ENCODE measurements around the gene MAPK1IP1L. TPM values are rescaled to one million over a fixed set of nuclear protein-coding genes. Genes with fewer than 3 reads are reported as not detected.
A peak's percentile ranks its signal among the peaks of the same experiment; 100 is the strongest.

MAPK1IP1L gene
- total and polyA plus RNA-seq, 2 of the 13 experiments (the other 11 are each of a cell fraction or from before 2014, with no cell fraction given), result 27.8 to 68.4 TPM

GRCh38 chr14:55026793-55027561 lies 24.5 kb upstream of the MAPK1IP1L start, which contains the start of the genes SOCS4 and WDHD1 (continued):
- TF ChIP-seq REPIN1 (CRISPR knock-in tag; IDR thresholded peaks at IDR 0.05; ENCODE audit: borderline replicate concordance, low read depth), result peak; percentile 71
- peak; percentile 82; the same call in 1 of the 2 replicates for TF ChIP-seq RXRA (CRISPR knock-in tag; IDR thresholded peaks at IDR 0.05)
- TF ChIP-seq ZNF781 (CRISPR knock-in tag; IDR thresholded peaks at IDR 0.05; ENCODE audit: borderline replicate concordance, not compliant biosample characterization), result no peak
- 0 out of 2 replicates have a peak, but pooled peaks have one; percentile 25 for TF ChIP-seq EEA1 (CRISPR knock-in tag; IDR thresholded peaks at IDR 0.05; ENCODE audit: borderline replicate concordance)
- TF ChIP-seq TFDP2 (CRISPR knock-in tag; IDR thresholded peaks at IDR 0.05), result peak; percentile 99
- no peak for TF ChIP-seq ZBTB39 (CRISPR knock-in tag; IDR thresholded peaks at IDR 0.05)
- TF ChIP-seq ZMYM4 (CRISPR knock-in tag; IDR thresholded peaks at IDR 0.05), result peak; percentile 98
- TF ChIP-seq ZBTB20 (CRISPR knock-in tag; IDR thresholded peaks at IDR 0.05; ENCODE audit: borderline replicate concordance, low read depth), result no peak
- 0 out of 2 replicates have a peak, but pooled peaks have one; percentile 72 for TF ChIP-seq ZNF280B (CRISPR knock-in tag; IDR thresholded peaks at IDR 0.05; ENCODE audit: borderline replicate concordance)
- TF ChIP-seq PBX3 (CRISPR knock-in tag; IDR thresholded peaks at IDR 0.05; ENCODE audit: borderline replicate concordance), result no peak
- no peak for TF ChIP-seq ZFP62 (CRISPR knock-in tag; IDR thresholded peaks at IDR 0.05)
- no peak for TF ChIP-seq SRSF4 (IDR thresholded peaks at IDR 0.05; ENCODE audit: low read depth, low read length, poor library complexity, severe bottlenecking)
- no peak for TF ChIP-seq ARNT (IDR thresholded peaks at IDR 0.05)
- peak; percentile 94 for TF ChIP-seq ELF3 (CRISPR knock-in tag; IDR thresholded peaks at IDR 0.05)
- TF ChIP-seq ZSCAN25 (CRISPR knock-in tag; IDR thresholded peaks at IDR 0.05), result no peak; the same call in 1 of the 2 replicates
- peak; percentile 77 for TF ChIP-seq ARNT2 (CRISPR knock-in tag; IDR thresholded peaks at IDR 0.05; ENCODE audit: low read depth)
- TF ChIP-seq DDIT3 (CRISPR knock-in tag; IDR thresholded peaks at IDR 0.05), result no peak
- peak; percentile 88 for TF ChIP-seq ZNF639 (CRISPR knock-in tag; conservative IDR thresholded peaks at IDR 0.05)
- TF ChIP-seq ZNF124 (CRISPR knock-in tag; IDR thresholded peaks at IDR 0.05), result peak; percentile 65; the same call in 1 of the 2 replicates
- peak; percentile 55 for TF ChIP-seq GABPA (IDR thresholded peaks at IDR 0.05; ENCODE audit: low read depth, low read length)
- TF ChIP-seq GABPA (CRISPR knock-in tag; IDR thresholded peaks at IDR 0.05; ENCODE audit: low read depth), result peak; percentile 79

Measured in HepG2 (cell line).